HG02759 (cell line): Measurements from ENCODE around the gene CCR5AS.
"Not testable (repeated sequence)": the region's sequence is repeated elsewhere in the genome, so short reads cannot be mapped to it uniquely, and the experiment has no call there.

Experiments used
- ATAC-seq: cut with Tn5 transposase; IDR thresholded peaks from one replicate; pipeline ENCODE4 v1.9.1; 2021; ENCODE audit warnings: mild to moderate bottlenecking, moderate library complexity; ENCODE audit not compliant: unreplicated experiment

Gene CCR5AS

GRCh38 chr3:46406443-46406787, 451 bp downstream of the CCR5AS start:
- ATAC-seq: no peak

GRCh38 chr3:46405301-46406019, 1.4 kb downstream of the CCR5AS start:
- ATAC-seq: no peak

GRCh38 chr3:46402902-46403301, 4.0 kb downstream of the CCR5AS start:
- not testable (repeated sequence) for ATAC-seq

- no peak for ATAC-seq
These were observed 5.3 kb downstream of the CCR5AS start for GRCh38 chr3:46401579-46401978.

GRCh38 chr3:46400846-46401245, 6.0 kb downstream of the CCR5AS start:
- ATAC-seq: no peak

- no peak for ATAC-seq
These were observed 6.7 kb downstream of the CCR5AS start for GRCh38 chr3:46400000-46400734.

- ATAC-seq: no peak
These were observed 7.3 kb downstream of the CCR5AS start for GRCh38 chr3:46399557-46399956.

- ATAC-seq: no peak
These were observed 7.8 kb downstream of the CCR5AS start for GRCh38 chr3:46399098-46399497.

- no peak for ATAC-seq
These were observed 8.5 kb downstream of the CCR5AS start for GRCh38 chr3:46398186-46398955.

- no peak for ATAC-seq
These were observed 9.8 kb downstream of the CCR5AS start for GRCh38 chr3:46397111-46397510.

- ATAC-seq: no peak
These were observed 10.9 kb downstream of the CCR5AS start for GRCh38 chr3:46395766-46396530.

- ATAC-seq: no peak
These were observed 11.6 kb downstream of the CCR5AS start for GRCh38 chr3:46395210-46395661.

GRCh38 chr3:46393554-46394434, 13.1 kb downstream of the CCR5AS start:
- ATAC-seq: no peak

- no peak for ATAC-seq
These were observed 13.9 kb downstream of the CCR5AS start for GRCh38 chr3:46393011-46393410.

- not testable (repeated sequence) for ATAC-seq
These were observed 15.3 kb downstream of the CCR5AS start for GRCh38 chr3:46391526-46391925.

GRCh38 chr3:46389306-46389705, 17.6 kb downstream of the CCR5AS start:
- no peak for ATAC-seq

GRCh38 chr3:46388847-46389246, 18.0 kb downstream of the CCR5AS start:
- not testable (repeated sequence) for ATAC-seq

GRCh38 chr3:46386205-46386604, 20.7 kb downstream of the CCR5AS start:
- no peak for ATAC-seq

- ATAC-seq: no peak
These were observed 22.9 kb downstream of the CCR5AS start for GRCh38 chr3:46383951-46384330.
